GM18526 (cell line): ENCODE results near the gene ABCA13.

Experiments used
- POLR2A ChIP-seq: IDR thresholded peaks from 3 replicates; pipeline ENCODE4 v1.6.1; 2011; ENCODE audit not compliant: insufficient read length; ENCODE audit errors: extremely low read depth

The ABCA13 gene

DNA sequence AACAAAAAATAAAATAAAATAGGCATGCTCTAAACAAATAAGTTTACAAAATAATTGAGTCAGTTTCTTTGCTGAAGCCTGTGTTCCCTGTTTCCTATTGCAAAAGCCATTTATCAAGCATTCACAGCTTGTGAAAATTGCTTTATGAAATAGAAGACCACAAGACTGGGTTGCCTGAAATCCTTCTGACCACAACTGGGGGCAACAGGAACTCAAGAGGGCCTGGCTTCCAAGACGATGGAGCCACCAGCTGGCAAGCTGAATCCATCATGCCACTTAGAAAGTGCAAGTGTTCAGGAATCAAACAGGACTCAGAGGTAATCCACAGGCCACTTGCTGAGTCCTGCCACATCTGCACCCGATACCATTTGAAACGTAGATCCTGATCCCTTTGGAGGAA lies 752 bp upstream of the ABCA13 start:
- no peak for TF ChIP-seq POLR2A

DNA sequence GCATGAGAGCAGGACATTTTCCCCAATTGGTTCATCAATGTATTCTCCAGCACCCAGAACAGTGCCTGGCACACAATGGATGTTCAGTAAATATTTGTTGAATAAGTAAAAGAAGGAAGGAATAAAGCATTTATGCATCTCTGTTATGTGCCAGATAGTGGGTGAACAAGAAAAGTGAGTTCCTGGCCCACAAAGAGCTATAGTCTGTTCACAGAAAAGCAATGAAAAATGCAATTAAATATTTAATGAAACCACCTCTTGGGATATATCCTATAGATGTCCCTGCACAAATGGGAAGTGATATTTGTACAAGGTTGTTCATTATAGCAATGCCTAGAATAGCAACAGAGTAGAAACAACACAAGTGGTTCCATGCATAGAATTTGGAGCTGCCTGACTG lies 2.1 kb downstream of the ABCA13 start:
- TF ChIP-seq POLR2A = no peak

DNA sequence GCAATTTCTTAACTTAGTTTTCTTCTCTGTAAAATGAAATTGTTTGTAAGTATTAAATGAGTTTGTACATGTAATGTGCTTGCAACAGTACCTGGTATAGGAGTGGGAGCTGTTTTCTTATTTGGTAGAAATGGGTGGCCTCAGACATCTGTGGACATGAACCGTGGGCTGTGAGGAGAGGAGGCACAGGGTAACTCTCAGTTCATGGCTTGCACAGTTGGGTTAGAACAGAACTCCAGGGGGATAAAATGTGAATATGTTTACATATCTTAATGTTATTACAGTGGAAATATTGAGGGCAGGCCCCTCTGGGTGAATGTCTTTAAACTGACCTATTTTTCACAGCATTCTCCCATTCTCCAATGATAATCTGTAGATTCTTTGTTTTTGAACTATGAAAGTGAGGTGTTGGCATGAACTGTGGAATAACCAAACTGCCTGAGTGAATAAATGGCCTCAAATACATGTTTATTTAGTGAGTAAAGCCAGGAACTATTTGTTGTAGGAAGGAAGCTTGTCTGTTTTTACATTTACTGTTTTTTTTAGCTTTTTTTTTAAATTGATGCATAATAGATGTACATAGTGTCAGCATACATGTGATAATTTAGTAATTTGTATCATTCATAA lies 2.6 kb downstream of the ABCA13 start:
- TF ChIP-seq POLR2A = no peak

DNA sequence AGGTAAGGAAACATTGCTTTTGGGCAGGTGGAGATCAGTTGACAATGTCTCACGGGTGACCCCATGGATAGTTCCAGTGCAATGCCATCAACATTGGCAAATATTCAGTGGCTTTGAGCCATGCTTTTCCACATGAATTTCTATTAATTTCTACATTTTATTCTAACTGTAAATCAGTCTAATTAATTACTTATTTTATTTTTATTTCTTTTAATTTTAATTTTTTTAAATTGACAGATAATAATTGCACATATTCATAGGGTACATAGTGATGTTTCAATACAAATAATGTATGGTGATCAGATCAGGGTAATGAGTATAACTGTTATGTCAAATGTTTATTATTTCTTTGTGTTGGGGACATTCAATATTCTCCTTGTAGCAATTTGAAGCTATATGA lies 3.8 kb downstream of the ABCA13 start:
- TF ChIP-seq POLR2A = no peak

DNA sequence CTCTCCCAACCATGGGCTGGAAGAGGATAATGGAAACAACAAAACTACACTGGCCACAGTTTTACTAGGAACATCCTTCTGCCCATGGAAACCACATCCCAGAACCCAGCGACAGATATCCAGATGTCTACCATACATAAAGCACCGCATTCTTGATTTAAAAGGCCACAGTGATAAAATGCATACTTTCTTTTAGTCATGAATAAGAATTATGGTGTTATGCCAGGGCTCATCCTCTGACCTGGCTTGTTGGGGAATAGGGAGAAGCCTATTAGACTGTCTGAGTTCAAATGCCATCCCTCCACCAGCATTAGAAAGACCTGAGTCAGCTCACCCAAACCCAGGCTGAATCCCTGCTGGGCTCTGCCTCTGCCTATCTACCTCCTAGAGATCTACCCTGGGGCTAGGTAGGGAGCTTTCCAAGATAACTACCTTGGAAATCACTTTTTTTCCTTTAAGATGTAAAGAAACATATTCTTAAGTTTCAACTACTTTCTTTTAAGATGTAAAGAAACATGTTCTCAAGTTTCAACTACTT lies 5.2 kb downstream of the ABCA13 start:
- no peak for TF ChIP-seq POLR2A

DNA sequence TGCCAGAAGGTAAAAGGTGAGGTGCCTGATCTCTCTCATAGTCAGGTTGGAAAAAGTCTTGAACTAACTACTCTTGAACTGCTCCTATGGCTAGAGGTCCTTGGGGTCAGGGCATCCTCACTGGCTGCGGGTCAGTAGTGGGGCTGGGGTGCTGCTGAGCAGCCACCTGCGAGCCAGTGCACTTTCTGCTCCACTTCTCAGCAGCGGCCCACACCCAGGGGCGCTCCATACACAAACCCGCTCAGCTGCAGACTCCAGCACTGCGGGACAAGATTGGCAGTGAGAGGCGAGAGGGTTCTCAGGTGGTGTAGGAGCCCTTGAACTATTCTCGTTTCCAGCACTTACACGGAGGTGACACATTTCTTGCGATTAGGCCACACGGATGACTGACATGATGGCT lies 6.0 kb downstream of the ABCA13 start:
- no peak for TF ChIP-seq POLR2A

DNA sequence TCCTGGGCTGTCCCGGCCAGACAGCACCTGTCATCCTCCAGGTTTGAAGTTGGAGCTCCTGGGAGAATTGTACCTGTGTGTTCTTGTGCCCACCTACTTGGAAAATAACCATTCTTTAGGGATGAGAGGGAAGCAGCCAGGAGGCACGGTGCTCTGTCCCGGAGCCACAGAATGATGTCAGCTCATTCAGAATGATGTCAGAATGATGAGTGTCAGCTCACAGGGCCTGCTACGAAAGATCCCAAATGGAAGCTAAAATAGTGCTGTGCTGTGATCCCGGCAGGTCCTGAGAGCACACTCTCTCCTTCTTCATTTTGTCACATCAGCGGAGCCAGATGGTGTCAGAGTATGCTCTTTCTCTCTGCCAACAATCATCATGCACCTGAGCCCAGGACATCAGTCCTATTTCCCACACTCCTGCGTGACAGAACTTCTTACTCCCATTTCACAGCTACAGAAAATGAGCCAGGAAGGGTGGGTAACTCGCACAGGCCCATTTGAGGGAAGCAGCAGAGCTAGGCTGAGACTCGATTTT lies 8.3 kb downstream of the ABCA13 start:
- TF ChIP-seq POLR2A = no peak

DNA sequence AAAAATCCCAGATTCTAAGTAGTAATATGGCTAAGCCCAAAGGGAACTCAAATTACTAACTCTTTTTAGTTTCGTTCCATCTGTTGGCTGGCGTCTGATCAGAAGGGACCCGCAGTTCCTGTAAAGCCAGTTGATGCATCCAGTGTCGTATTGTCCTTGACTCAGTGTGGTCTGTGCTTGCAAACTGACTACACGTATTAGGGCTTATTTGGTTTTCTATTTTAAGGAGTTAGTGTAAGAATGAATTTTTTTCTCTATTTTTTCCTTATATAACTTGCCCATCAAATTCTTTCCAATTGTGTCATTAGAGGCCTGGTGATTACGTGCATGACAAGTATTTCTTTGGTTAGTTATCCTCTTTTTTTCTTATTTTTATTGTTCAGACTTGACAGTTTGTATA lies 9.7 kb downstream of the ABCA13 start:
- TF ChIP-seq POLR2A = no peak

DNA sequence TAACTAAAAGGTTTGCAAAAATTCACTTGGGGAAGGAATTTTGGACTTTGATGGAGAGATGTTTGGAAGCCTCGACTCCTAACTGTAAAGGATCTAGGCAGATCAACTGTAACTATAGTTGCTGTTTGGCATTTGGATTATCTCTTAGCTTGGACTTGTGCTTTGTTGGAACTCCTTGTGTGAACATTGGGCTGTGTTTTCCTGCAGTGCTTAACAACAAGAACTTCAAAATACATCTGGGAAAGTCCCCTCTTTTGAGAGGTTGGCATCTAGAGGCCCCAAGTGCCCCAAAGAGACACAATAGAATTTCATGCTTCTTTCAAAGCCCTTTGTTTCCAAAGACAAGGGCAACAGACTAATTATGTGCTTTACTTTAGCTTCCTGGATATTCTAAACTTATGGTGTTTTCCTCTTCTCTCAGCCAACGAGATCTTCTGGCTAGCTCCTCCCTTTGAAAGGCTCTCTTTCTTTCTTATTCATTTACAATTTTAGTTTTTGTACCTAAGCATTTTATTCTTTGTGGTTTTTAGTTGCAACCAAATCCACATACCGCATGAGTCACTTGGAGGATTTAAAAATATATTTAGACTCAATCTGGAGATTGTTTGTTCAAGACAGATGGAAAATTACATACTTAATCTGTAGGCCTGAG lies 11.6 kb downstream of the ABCA13 start:
- TF ChIP-seq POLR2A = no peak

DNA sequence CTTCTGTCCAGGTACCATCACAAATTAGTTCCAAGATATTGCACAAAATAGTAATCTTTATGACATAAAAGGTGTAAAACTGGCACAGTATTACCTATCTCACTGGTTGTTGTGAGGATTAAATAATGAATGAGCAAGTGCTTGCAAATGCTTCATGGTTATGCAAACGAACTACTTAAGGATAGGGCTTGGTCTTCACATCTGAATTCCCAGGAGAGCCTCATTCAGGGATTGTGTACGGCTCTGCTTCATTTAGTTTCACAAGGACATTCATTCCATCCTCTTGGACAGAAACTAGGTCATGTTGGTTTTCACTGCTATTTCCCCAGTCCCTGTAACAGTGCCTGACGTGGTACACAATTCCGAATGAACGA lies 12.1 kb downstream of the ABCA13 start:
- TF ChIP-seq POLR2A = no peak

DNA sequence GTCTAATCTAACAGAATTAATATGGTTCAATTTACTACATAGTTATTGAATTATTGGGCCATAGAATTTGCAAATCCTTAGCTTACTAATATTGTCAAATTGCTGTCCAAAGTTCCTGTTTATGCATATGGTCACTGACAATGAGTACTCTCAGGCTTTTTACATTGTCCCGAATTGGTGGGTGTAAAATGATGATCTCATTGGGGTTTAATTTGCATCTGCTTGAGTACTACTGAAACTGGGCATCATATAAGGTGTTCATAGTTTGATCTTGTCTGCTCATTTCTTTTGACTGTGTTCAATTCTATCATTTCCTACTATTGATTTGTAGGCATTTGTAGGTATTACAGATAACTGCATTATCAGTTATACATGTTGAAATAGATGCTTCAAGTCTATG lies 12.7 kb downstream of the ABCA13 start:
- TF ChIP-seq POLR2A = no peak

DNA sequence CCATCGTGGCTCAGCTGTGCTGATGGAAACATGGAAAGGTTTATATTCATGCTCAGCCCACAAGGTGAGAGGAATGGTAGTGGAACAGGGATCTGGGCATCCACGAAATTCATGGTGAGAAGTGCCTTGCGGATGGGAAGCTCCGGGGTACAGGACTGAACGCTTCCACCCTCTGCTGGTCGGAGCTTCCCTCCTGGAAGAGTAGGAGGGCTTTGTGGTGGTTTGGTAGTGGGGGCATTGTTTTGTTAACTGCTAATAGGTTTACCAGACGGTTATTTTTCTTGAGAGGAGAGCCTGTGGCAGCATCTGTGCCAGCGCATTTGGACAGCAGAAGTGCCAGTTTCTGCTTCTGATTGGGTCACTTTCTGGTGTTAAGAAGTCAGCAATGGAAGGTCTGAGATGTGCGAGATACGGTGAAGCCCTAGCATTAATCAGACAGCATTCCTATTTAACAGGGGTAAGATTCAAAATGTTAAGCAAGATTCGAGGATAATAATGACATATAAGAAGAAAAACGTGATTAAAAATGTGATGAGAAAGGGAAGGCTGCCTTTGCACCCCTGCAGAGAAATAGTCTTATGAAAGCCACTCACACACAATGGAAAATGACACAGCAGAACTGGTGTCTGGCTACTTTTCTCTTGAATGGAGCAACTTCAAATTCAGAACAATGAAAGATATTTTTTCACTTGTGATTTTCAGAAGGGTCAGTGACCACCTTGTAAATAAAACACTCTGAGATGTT lies 17.7 kb downstream of the ABCA13 start:
- no peak for TF ChIP-seq POLR2A

DNA sequence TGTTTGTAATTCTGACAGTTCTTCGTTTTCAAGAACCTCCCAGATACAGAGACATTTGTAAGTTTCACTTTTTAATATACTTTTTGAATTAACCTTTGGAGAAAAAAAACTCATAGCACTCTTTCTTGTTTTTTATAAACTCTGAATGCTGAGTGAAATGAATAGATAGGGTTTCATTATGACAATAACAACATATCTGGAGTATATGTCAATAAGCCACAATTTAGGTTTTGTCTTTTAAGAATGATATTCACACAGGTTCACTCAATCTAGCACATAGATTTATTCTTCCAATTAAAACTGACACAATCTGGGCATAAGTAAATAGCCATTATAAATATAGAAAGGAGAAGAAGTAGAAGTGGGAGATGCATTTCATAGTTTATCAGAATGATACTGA lies 21.7 kb downstream of the ABCA13 start:
- no peak for TF ChIP-seq POLR2A

DNA sequence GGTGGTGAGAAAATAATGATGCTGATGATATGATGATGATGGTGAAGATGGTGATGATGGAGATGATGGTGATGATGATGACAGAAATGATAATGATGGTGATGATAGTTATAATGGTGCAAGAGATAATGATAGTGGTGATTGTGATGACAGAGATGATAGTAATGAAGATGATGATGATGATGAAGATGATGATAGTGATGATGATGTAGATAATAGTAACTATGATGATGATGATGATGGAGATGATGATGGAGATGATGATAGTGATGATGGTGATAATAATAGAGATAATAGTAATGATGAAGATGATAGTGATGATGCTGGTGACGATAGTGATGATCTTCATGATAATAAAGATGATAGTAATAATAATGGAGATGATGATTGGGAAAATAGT lies 22.2 kb downstream of the ABCA13 start:
- TF ChIP-seq POLR2A = no peak

DNA sequence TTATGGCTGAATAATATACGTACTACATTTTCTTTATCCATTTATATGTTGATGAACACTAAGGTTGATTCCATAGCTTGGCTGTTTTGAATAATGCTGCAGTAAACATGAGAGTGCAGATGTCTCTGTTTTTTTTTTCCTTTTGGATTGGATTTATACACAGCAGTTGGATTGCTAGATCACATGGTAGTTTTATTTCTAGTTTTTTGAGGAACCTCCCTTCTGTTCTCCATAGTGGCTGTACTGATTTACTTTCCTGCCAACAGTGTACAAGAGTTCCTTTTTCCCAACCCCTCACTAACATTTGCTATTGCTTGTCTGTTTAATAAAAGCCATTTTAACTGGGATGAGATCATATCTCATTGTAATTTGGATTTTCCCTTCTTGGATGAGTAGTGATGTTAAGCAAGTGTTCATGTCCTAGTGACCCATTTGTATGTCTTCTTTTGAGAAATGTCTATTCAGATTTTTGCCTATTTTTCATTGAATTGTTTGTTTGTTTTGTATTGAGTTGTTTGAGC lies 36.0 kb downstream of the ABCA13 start:
- TF ChIP-seq POLR2A = no peak
